Measurements from ENCODE around the gene RNF19B.

The RNF19B gene

DNA sequence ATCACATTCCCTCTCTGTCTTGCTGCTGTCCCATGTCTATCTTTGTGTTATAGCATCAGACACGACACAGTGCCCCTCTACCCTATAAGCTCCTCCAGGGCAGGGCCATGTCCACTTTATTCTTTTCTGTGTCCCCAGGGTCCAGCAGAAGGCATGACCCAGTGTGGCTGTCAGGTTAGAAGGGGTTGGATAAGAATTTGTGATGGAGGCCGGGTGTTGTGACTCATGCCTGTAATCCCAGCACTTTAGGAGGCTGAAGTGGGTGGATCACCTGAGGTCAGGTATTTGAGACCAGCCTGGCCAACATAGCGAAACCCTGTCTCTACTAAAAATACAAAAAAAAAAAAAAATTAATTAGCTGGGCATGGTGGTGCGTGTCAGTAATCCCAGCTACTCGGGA is 26.3 kb upstream of the RNF19B start:
- peaks cover 31% of the 10 kb centered on the region for H3K4me1 Mint-ChIP-seq
- peaks cover 8% of the 10 kb centered on the region for H3K27me3 Mint-ChIP-seq (ENCODE audit: low read depth, poor library complexity)

DNA sequence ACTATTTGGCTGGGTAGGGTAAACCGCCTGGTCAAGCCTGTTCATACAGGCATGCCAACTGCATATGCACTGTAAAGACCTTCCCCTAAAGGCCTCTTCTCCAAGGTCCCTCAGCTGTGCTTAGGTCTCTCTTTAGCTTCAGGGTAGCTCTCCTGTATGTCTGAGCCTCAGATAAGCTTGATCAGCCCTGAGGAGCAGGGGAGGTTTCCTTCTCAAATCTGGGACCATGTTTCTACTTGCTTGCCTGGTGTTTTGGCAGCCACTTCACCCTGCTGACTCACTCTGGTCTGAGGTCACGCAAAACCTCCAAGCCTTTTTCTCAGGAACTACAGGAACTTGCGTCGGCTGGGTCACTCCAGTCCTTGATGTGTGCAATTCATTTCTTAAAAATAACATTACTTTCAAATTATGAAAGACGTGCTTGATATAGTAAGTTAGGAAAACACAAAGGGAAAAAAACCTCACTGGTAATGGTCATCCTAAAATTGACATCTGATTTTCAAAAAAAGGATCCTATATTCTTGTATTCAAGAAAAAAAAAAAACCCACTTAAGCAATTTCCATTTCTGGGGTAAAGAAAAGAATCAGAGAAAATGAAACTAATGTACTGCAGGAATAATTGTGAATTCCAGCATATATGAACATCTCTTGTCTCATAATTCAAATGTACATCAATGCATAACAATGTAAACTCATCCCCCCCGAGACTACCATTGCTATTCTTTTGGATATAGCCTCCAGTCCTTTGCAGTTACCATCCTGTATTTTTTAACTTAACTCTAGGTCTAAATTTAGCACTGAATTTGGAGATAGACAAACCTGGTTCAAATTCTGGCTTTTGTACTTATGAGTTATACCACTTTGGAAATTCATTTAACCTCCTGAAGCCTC is 24.8 kb upstream of the RNF19B start:
- H3K4me1 Mint-ChIP-seq, result peaks cover 24% of the 10 kb centered on the region
- peaks cover 16% of the 10 kb centered on the region for H3K27me3 Mint-ChIP-seq (ENCODE audit: low read depth, poor library complexity)
- H3K27ac Mint-ChIP-seq, result no peak overlapping the region
- no peaks in the 10 kb centered on the region for H3K9me3 Mint-ChIP-seq
- DNase-seq, result no peak
- TF ChIP-seq, protein P1, sequence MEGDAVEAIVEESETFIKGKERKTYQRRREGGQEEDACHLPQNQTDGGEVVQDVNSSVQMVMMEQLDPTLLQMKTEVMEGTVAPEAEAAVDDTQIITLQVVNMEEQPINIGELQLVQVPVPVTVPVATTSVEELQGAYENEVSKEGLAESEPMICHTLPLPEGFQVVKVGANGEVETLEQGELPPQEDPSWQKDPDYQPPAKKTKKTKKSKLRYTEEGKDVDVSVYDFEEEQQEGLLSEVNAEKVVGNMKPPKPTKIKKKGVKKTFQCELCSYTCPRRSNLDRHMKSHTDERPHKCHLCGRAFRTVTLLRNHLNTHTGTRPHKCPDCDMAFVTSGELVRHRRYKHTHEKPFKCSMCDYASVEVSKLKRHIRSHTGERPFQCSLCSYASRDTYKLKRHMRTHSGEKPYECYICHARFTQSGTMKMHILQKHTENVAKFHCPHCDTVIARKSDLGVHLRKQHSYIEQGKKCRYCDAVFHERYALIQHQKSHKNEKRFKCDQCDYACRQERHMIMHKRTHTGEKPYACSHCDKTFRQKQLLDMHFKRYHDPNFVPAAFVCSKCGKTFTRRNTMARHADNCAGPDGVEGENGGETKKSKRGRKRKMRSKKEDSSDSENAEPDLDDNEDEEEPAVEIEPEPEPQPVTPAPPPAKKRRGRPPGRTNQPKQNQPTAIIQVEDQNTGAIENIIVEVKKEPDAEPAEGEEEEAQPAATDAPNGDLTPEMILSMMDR (IDR thresholded peaks at IDR 0.05), result no peak
- no peaks in the 10 kb centered on the region for H3K36me3 Mint-ChIP-seq (ENCODE audit: low read depth)
- H3K4me3 Mint-ChIP-seq, result no peak overlapping the region

More for the DNA sequence above, 26.3 kb upstream of the RNF19B start:
- TF ChIP-seq, protein P1 (IDR thresholded peaks at IDR 0.05), result no peak
- Mint-ChIP-seq H3K9me3 (no peaks in the 10 kb centered on the region), H3K36me3 (ENCODE audit: low read depth) (no peaks in the 10 kb centered on the region), H3K4me3 (no peak overlapping the region), H3K27ac (no peak overlapping the region)
- DNase-seq, result no peak

DNA sequence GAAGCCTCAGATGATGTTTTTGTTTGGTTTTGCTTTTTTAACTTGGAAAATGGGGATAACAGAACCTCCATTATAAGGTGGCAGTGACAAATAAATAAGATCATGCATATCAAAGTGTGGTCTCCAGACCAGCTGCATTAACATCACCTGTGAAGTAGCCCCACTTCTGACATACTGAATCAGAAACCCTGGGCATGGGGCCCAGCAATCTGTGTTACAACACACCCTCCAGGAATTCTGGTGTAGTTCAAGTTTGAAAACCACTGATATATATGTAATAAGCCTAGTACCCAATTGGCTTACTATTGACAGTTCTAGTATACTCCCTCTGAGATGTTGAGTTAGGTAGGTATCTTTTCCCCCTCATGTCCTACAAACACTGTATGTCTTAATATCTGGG is 24.1 kb upstream of the RNF19B start:
- Mint-ChIP-seq H3K36me3 (ENCODE audit: low read depth) (no peaks in the 10 kb centered on the region), H3K27ac (no peak overlapping the region), H3K4me3 (no peak overlapping the region), H3K27me3 (ENCODE audit: low read depth, poor library complexity) (peaks cover 20% of the 10 kb centered on the region), H3K9me3 (no peaks in the 10 kb centered on the region), H3K4me1 (peaks cover 24% of the 10 kb centered on the region)
- TF ChIP-seq, protein P1 (IDR thresholded peaks at IDR 0.05), result no peak
- DNase-seq, result no peak

DNA sequence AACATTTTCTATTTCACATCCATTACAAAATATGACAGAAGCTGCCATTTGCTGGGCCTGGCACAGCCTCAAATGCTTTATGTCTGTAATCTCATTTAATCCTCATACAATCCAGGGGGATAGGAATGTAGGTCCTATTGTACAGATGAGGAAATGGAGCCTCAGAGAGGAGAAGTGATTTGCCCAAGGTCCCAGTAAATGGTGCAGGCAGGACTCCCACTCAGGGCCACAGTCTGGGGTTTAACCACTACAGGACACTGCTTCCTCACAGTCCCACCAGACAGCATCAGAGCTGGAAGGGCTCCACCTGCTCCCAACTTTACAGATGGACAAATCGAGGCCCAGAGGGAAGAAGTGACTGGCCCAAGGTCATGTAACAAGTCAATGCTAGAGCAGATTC is 20.6 kb upstream of the RNF19B start:
- no peak for DNase-seq
- Mint-ChIP-seq H3K9me3 (no peaks in the 10 kb centered on the region), H3K36me3 (ENCODE audit: low read depth) (no peaks in the 10 kb centered on the region), H3K4me3 (no peak overlapping the region), H3K27me3 (ENCODE audit: low read depth, poor library complexity) (peaks cover 21% of the 10 kb centered on the region), H3K27ac (no peak overlapping the region), H3K4me1 (peaks cover 12% of the 10 kb centered on the region)
- TF ChIP-seq, protein P1 (IDR thresholded peaks at IDR 0.05), result no peak

DNA sequence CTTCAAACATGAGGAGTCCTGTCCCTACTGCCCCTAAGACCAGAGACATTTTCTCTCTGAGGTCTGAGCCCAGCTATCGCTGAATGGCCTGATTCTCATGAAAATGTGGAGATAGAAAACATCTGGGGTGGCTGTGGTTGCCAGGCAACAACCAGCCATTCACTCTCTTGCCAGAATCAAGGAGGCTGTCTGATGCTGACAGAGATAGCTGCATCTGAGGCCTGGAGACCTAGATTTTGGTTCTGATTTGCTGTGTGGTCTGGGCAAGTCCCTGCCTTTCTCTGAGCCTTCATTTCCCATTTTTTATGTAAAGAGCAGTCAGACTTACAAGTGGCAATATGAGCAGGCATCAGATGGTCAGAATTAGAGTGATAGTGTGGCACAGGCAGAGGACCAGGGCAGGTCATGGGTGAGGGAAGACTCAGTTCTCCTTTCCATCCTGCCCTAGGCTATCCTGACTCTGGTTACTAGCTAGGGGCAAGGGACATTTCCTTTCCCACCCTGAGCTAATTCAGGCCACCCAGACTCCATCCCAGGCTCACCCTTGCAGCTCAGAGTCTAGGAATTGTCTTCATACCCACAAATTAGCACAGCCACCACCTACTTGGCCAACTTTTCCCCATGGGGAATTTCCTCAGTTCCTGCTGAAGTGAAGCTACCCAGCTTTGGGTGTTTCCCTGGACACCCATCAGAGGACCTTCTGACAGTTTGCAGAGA is 20.0 kb upstream of the RNF19B start:
- Mint-ChIP-seq H3K9me3 (no peaks in the 10 kb centered on the region), H3K36me3 (ENCODE audit: low read depth) (no peaks in the 10 kb centered on the region), H3K27ac (no peak overlapping the region), H3K27me3 (ENCODE audit: low read depth, poor library complexity) (peaks cover 27% of the 10 kb centered on the region), H3K4me1 (peaks cover 12% of the 10 kb centered on the region), H3K4me3 (no peak overlapping the region)
- TF ChIP-seq, protein P1 (IDR thresholded peaks at IDR 0.05), result no peak
- no peak for DNase-seq
